ENCODE results near the gene SPTA1. TPM values are rescaled to one million over a fixed set of nuclear protein-coding genes. Genes with fewer than 3 reads are reported as not detected.

The SPTA1 gene
- total RNA-seq, 2 donors from 2014 or later = not detected

DNA sequence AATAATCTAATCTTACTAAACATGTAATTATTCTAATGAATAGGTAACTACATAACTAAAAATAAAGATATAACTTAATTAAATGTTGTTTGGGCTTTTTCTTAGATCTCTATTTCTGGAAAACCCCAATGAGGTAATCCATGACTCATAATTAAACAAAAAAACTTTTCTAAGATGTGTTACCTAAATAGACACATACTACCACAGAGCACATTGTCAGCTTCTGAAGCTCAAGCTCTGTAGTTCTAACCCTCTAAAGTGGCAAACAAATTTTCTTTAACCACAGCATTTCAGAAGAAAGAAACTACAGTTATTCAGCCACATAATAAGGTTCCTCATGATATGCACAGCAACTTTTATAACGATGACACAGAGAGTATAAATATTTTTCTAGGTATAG, 29.8 kb upstream of the SPTA1 start:
- Histone ChIP-seq H3K27me3 (no peaks in the 10 kb centered on the region), H3K9ac (ENCODE audit: low read depth in 2 of 2, low read length in 2 of 2) (no peak overlapping the region), H3K9me3 (no peaks in the 10 kb centered on the region), H3K4me1 (no peaks in the 10 kb centered on the region), H3K36me3 (no peaks in the 10 kb centered on the region), H3K4me3 (no peak overlapping the region), H3K27ac (no peak overlapping the region)
- no peak for DNase-seq
- intact Hi-C loops (cut with DNase I) = no loop called here
- TF ChIP-seq CTCF (IDR thresholded peaks at IDR 0.05) = no peak

- H3K9ac ChIP-seq (ENCODE audit: low read depth in 2 of 2, low read length in 2 of 2) = no peak overlapping the region
- no peak for DNase-seq
- H3K4me3 ChIP-seq = no peak overlapping the region
- H3K27ac ChIP-seq = no peak overlapping the region
- intact Hi-C loops (cut with DNase I) = no loop called here
- no peaks in the 10 kb centered on the region for H3K27me3 ChIP-seq
- TF ChIP-seq CTCF (IDR thresholded peaks at IDR 0.05) = no peak
- H3K4me1 ChIP-seq = no peaks in the 10 kb centered on the region
- H3K9me3 ChIP-seq = no peaks in the 10 kb centered on the region
- H3K36me3 ChIP-seq = no peaks in the 10 kb centered on the region
Observed at GRCh38 chr1:158714754-158715153, 28.2 kb upstream of the SPTA1 start.

DNA sequence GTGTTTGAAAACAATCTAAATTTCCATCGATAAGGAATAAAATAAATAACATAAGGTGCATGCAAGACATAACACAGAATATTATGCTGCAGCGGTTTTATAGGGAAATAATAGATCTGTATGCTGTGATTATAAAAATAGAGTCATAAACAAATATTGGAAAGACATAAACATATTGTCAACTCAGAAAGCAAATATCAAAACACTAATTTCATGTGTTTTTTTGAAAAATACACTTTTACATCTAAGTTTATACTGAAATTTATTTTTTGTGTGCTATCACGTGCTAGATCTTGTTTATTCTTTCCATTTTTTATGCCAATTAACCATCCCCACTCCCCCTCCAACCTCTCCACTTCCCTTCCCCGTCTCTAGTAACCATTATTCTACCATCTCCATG, 24.6 kb upstream of the SPTA1 start:
- Histone ChIP-seq H3K27ac (no peak overlapping the region), H3K4me3 (no peak overlapping the region), H3K9me3 (no peaks in the 10 kb centered on the region), H3K27me3 (no peaks in the 10 kb centered on the region), H3K9ac (ENCODE audit: low read depth in 2 of 2, low read length in 2 of 2) (no peak overlapping the region), H3K36me3 (no peaks in the 10 kb centered on the region), H3K4me1 (no peaks in the 10 kb centered on the region)
- intact Hi-C loops (cut with DNase I) = no loop called here
- no peak for DNase-seq
- TF ChIP-seq CTCF (IDR thresholded peaks at IDR 0.05) = no peak

DNA sequence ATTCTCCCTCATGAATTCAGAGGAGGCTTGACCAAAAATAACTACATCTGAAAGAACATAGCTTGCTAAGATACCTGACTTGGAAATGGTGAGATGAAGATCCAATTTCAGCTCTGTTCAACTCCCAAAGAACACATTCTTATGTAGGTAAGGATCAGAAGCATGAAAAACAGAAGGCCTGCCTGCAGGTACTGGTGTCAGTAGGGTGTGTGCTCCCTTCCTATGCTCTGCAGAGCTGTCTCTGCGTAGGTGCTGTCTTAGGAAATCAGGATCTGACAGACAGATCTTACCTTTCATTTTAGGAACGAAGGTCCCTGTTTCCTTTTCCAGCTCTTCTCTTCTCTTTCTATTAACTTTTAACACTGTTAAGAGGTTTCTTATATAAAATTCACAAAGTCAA, 19.6 kb upstream of the SPTA1 start:
- no peak overlapping the region for H3K27ac ChIP-seq
- no peaks in the 10 kb centered on the region for H3K36me3 ChIP-seq
- no peaks in the 10 kb centered on the region for H3K9me3 ChIP-seq
- intact Hi-C loops (cut with DNase I) = no loop called here
- no peak overlapping the region for H3K9ac ChIP-seq (ENCODE audit: low read depth in 2 of 2, low read length in 2 of 2)
- no peak overlapping the region for H3K4me3 ChIP-seq
- H3K27me3 ChIP-seq = no peaks in the 10 kb centered on the region
- no peaks in the 10 kb centered on the region for H3K4me1 ChIP-seq
- TF ChIP-seq CTCF (IDR thresholded peaks at IDR 0.05) = no peak
- DNase-seq = no peak

DNA sequence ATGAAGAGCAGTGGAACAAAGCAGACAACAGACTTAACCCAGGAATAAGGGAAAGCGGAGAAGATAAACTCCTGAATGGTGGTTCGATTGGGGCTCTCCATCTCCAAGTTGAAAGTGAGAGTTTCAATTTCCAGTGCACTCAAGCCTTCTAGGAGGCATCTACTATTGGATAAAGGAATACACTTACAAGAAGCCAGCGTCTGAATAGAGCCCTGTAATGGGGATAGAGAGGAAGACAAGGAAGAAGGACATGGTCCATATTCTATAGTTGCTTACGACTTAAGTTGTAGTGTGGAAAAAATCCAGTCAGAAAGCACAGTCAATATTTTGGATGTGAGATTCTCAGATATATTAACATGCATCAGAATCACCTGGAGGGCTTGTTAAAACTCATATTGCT, 14.0 kb upstream of the SPTA1 start, which contains the start of gene OR6K2:
TSS of gene OR6K2 (minus strand) at position 101 of the 400 bp plus-strand sequence. CDS start at position 101, 0 bp downstream.
- TF ChIP-seq CTCF (IDR thresholded peaks at IDR 0.05) = no peak
- intact Hi-C loops (cut with DNase I) = no loop called here

DNA sequence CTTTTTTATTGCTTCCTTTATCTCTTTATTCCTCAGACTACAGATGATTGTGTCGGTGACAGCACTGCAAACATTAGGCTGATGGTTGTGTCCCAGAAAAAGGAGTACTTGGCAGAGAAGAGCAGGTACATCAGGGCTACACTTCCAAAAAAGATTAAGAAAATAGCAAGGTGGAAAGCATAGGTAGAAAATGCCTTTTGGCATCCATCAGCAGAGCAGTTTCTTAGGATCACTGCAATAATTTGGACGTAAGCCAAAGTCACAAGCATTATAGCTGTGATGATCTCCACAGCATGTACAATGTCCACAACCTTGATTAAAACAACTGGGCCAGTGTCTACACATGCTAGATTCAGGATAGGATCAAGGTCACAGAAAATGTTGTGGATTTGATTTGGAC, 8.1 kb upstream of the SPTA1 start:
- intact Hi-C loops (cut with DNase I) = no loop called here
- no peak overlapping the region for H3K9ac ChIP-seq (ENCODE audit: low read depth in 2 of 2, low read length in 2 of 2)
- no peak for TF ChIP-seq CTCF (IDR thresholded peaks at IDR 0.05)

More for the DNA sequence above, 14.0 kb upstream of the SPTA1 start, which contains the start of gene OR6K2:
- Histone ChIP-seq H3K4me1 (no peaks in the 10 kb centered on the region), H3K27me3 (no peaks in the 10 kb centered on the region), H3K4me3 (no peak within 1 kb of the TSS), H3K27ac (no peak within 1 kb of the TSS), H3K9me3 (no peaks in the 10 kb centered on the region), H3K9ac (ENCODE audit: low read depth in 2 of 2, low read length in 2 of 2) (no peak within 1 kb of the TSS), H3K36me3 (no peaks in the 10 kb centered on the region)
- no peak for DNase-seq

More for the DNA sequence above, 8.1 kb upstream of the SPTA1 start:
- no peak overlapping the region for H3K27ac ChIP-seq
- no peaks in the 10 kb centered on the region for H3K36me3 ChIP-seq
- H3K4me1 ChIP-seq = no peaks in the 10 kb centered on the region
- H3K4me3 ChIP-seq = no peak overlapping the region
- no peaks in the 10 kb centered on the region for H3K9me3 ChIP-seq
- H3K27me3 ChIP-seq = no peaks in the 10 kb centered on the region
- no peak for DNase-seq

Data from colonic mucosa (tissue), 4 donors.